ENCODE measurements around the gene TRA2A. TPM values are rescaled to one million over a fixed set of nuclear protein-coding genes. Genes with fewer than 3 reads are reported as not detected.

TRA2A gene
- total RNA-seq, 1 donor from 2014 or later: 86.0 TPM

- peaks cover 5% of the 10 kb centered on the region for H3K4me1 ChIP-seq (ENCODE audit: insufficient read depth, low read length)
- TF ChIP-seq EZH2 (IDR thresholded peaks at IDR 0.05; ENCODE audit: insufficient read depth, low read length): no peak
- TF ChIP-seq, protein P1, sequence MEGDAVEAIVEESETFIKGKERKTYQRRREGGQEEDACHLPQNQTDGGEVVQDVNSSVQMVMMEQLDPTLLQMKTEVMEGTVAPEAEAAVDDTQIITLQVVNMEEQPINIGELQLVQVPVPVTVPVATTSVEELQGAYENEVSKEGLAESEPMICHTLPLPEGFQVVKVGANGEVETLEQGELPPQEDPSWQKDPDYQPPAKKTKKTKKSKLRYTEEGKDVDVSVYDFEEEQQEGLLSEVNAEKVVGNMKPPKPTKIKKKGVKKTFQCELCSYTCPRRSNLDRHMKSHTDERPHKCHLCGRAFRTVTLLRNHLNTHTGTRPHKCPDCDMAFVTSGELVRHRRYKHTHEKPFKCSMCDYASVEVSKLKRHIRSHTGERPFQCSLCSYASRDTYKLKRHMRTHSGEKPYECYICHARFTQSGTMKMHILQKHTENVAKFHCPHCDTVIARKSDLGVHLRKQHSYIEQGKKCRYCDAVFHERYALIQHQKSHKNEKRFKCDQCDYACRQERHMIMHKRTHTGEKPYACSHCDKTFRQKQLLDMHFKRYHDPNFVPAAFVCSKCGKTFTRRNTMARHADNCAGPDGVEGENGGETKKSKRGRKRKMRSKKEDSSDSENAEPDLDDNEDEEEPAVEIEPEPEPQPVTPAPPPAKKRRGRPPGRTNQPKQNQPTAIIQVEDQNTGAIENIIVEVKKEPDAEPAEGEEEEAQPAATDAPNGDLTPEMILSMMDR (IDR thresholded peaks at IDR 0.05; ENCODE audit: insufficient read depth, low read depth, low read length): no peak
- peaks cover 98% of the 10 kb centered on the region for H4K20me1 ChIP-seq (ENCODE audit: insufficient read depth, low read length)
- H3K27me3 ChIP-seq (ENCODE audit: insufficient read depth, low read length): no peaks in the 10 kb centered on the region
- peaks cover 26% of the 10 kb centered on the region for H3K4me1 Mint-ChIP-seq (ENCODE audit: low read depth, unreplicated experiment)
- DNase-seq (ENCODE audit: low read depth): peak; percentile 43
- H3K9ac ChIP-seq (ENCODE audit: low read length): no peak overlapping the region
- no peak overlapping the region for H3K4me3 ChIP-seq (ENCODE audit: insufficient read depth, low read depth, low read length)
- no peaks in the 10 kb centered on the region for H3K9me3 Mint-ChIP-seq (ENCODE audit: unreplicated experiment)
- FAIRE-seq: no peak
- H3K4me3 Mint-ChIP-seq (ENCODE audit: unreplicated experiment): peak overlapping the region; percentile 20
- peak overlapping the region; percentile 1 for H3K27ac Mint-ChIP-seq (ENCODE audit: unreplicated experiment)
- H3K4me2 ChIP-seq (ENCODE audit: low read length): no peak overlapping the region
- H3K36me3 ChIP-seq (ENCODE audit: insufficient read depth, low read length): peaks cover 3% of the 10 kb centered on the region
- H3K27me3 Mint-ChIP-seq (ENCODE audit: low read depth, unreplicated experiment): no peaks in the 10 kb centered on the region
- no peaks in the 10 kb centered on the region for H3K9me3 ChIP-seq (ENCODE audit: insufficient read depth, low read depth, low read length)
- no peak overlapping the region for H2AFZ ChIP-seq (ENCODE audit: low read depth, low read length)
- H3K36me3 Mint-ChIP-seq (ENCODE audit: low read depth, unreplicated experiment): peaks cover 9% of the 10 kb centered on the region
- H3K79me2 ChIP-seq (ENCODE audit: insufficient read depth, low read length): peaks cover 100% of the 10 kb centered on the region
- H3K27ac ChIP-seq (ENCODE audit: low read depth, low read length): no peak overlapping the region
Observed at GRCh38 chr7:23458044-23458443, 73.7 kb downstream of the TRA2A start.

GRCh38 chr7:23456093-23456492 lies 75.7 kb downstream of the TRA2A start:
- no peak for TF ChIP-seq EZH2 (IDR thresholded peaks at IDR 0.05; ENCODE audit: insufficient read depth, low read length)
- TF ChIP-seq, protein P1 (IDR thresholded peaks at IDR 0.05; ENCODE audit: insufficient read depth, low read depth, low read length): no peak
- Mint-ChIP-seq H3K9me3 (ENCODE audit: unreplicated experiment) (no peaks in the 10 kb centered on the region), H3K36me3 (ENCODE audit: low read depth, unreplicated experiment) (peaks cover 8% of the 10 kb centered on the region), H3K27me3 (ENCODE audit: low read depth, unreplicated experiment) (no peaks in the 10 kb centered on the region), H3K4me1 (ENCODE audit: low read depth, unreplicated experiment) (peaks cover 23% of the 10 kb centered on the region), H3K4me3 (ENCODE audit: unreplicated experiment) (no peak overlapping the region), H3K27ac (ENCODE audit: unreplicated experiment) (no peak overlapping the region)
- Histone ChIP-seq H3K4me3 (ENCODE audit: insufficient read depth, low read depth, low read length) (no peak overlapping the region), H3K9me3 (ENCODE audit: insufficient read depth, low read depth, low read length) (no peaks in the 10 kb centered on the region), H3K4me2 (ENCODE audit: low read length) (no peak overlapping the region), H2AFZ (ENCODE audit: low read depth, low read length) (no peak overlapping the region), H3K36me3 (ENCODE audit: insufficient read depth, low read length) (peaks cover 3% of the 10 kb centered on the region), H3K79me2 (ENCODE audit: insufficient read depth, low read length) (peaks cover 97% of the 10 kb centered on the region), H3K27ac (ENCODE audit: low read depth, low read length) (no peak overlapping the region), H4K20me1 (ENCODE audit: insufficient read depth, low read length) (peaks cover 92% of the 10 kb centered on the region), H3K4me1 (ENCODE audit: insufficient read depth, low read length) (no peaks in the 10 kb centered on the region), H3K9ac (ENCODE audit: low read length) (no peak overlapping the region), H3K27me3 (ENCODE audit: insufficient read depth, low read length) (no peaks in the 10 kb centered on the region)
- DNase-seq (ENCODE audit: low read depth): no peak
- FAIRE-seq: no peak

DNA sequence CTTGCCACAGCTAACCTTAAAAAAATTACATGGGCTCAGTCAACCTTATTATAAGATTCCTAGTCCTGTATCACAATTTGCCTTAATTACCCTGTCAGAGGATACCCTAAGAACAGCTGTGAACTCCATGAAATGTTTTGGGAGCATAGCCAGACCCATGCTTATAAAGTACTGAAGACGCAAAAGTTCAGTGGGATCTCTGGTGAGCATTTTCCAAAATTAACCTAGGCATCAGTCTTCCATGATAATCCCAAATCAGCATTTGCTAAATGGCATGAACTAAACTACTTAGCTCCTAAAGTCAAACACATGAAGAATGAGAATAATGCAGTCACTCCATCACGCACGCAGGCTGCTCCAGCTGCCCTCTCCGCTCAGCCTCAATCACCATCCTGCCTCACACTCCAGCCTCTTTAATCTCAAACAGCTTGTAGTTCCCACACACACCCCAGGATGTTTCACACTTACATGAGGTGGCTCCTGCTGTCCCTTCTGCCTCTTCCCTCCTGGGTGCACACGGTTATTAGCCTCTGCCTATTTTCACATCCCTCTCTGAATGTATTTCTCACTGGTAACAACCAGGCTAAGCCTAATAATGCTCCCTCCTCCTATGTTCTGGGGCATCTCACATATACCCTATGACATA lies 76.8 kb downstream of the TRA2A start:
- Histone ChIP-seq H3K4me3 (ENCODE audit: insufficient read depth, low read depth, low read length) (no peak overlapping the region), H4K20me1 (ENCODE audit: insufficient read depth, low read length) (peaks cover 93% of the 10 kb centered on the region), H3K79me2 (ENCODE audit: insufficient read depth, low read length) (peaks cover 97% of the 10 kb centered on the region), H3K4me1 (ENCODE audit: insufficient read depth, low read length) (no peaks in the 10 kb centered on the region), H3K27ac (ENCODE audit: low read depth, low read length) (no peak overlapping the region), H3K4me2 (ENCODE audit: low read length) (no peak overlapping the region), H3K9ac (ENCODE audit: low read length) (no peak overlapping the region), H3K27me3 (ENCODE audit: insufficient read depth, low read length) (no peaks in the 10 kb centered on the region), H3K36me3 (ENCODE audit: insufficient read depth, low read length) (peaks cover 3% of the 10 kb centered on the region), H3K9me3 (ENCODE audit: insufficient read depth, low read depth, low read length) (no peaks in the 10 kb centered on the region), H2AFZ (ENCODE audit: low read depth, low read length) (no peak overlapping the region)
- DNase-seq (ENCODE audit: low read depth): no peak
- no peak overlapping the region for H3K27ac Mint-ChIP-seq (ENCODE audit: unreplicated experiment)
- peaks cover 7% of the 10 kb centered on the region for H3K36me3 Mint-ChIP-seq (ENCODE audit: low read depth, unreplicated experiment)
- no peak overlapping the region for H3K4me3 Mint-ChIP-seq (ENCODE audit: unreplicated experiment)
- H3K9me3 Mint-ChIP-seq (ENCODE audit: unreplicated experiment): no peaks in the 10 kb centered on the region
- peaks cover 22% of the 10 kb centered on the region for H3K4me1 Mint-ChIP-seq (ENCODE audit: low read depth, unreplicated experiment)
- H3K27me3 Mint-ChIP-seq (ENCODE audit: low read depth, unreplicated experiment): no peaks in the 10 kb centered on the region
- no peak for TF ChIP-seq EZH2 (IDR thresholded peaks at IDR 0.05; ENCODE audit: insufficient read depth, low read length)
- TF ChIP-seq, protein P1 (IDR thresholded peaks at IDR 0.05; ENCODE audit: insufficient read depth, low read depth, low read length): no peak
- FAIRE-seq: no peak

All from astrocyte (in vitro differentiated cells and primary cell).